Esophagus muscularis mucosa (tissue), 4 donors: Measurements from ENCODE around the gene NAGK. TPM values are rescaled to one million over a fixed set of nuclear protein-coding genes. Genes with fewer than 3 reads are reported as not detected.

Experiments used
- DNase-seq: peaks from one replicate; pipeline ENCODE4 v3.0.0-alpha.2; 2017; ENCODE audit errors: extremely low spot score
- H3K27ac ChIP-seq, 4 donors: fragments of 200-600 bp; sonication (generic); replicated peaks in 1 of 4; 1 replicate in 3 of 4; 2 replicates in 1 of 4; pipeline ENCODE4 v1.5.1; 2016 to 2019; ENCODE audit warnings: mild to moderate bottlenecking in 1 of 4
- H3K27me3 ChIP-seq, 4 donors: fragments of 200-600 bp; sonication (generic); one replicate each; pipeline versions ENCODE4 v1.5.1 to v1.6.0; 2016 to 2019
- H3K36me3 ChIP-seq, 4 donors: fragments of 200-600 bp; sonication (generic); one replicate each; pipeline ENCODE4 v1.5.1; 2016 to 2019
- H3K4me1 ChIP-seq, 4 donors: fragments of 200-600 bp; sonication (generic); one replicate each; pipeline ENCODE4 v1.5.1; 2016 to 2019
- H3K4me3 ChIP-seq, 4 donors: fragments of 200-600 bp; sonication (generic); 1 replicate in 2 of 4; 2 replicates in 2 of 4; pipeline ENCODE4 v1.5.1; 2016 to 2019; ENCODE audit warnings: mild to moderate bottlenecking in 4 of 4, moderate library complexity in 1 of 4
- H3K9me3 ChIP-seq, 4 donors: fragments of 200-600 bp; sonication (generic); 1 replicate in 3 of 4; 2 replicates in 1 of 4; pipeline ENCODE4 v1.5.1; 2016 to 2019
- EP300 ChIP-seq: sonication (generic); formaldehyde crosslinking; IDR thresholded peaks from one replicate; pipeline ENCODE4 v1.6.1; 2017; ENCODE audit warnings: antibody characterized with exemption
- POLR2A ChIP-seq: fragments of 450-650 bp; IDR thresholded peaks from one replicate; pipeline ENCODE4 v1.6.1; 2017; ENCODE audit warnings: antibody characterized with exemption, moderate library complexity, mild to moderate bottlenecking, low read depth
- POLR2AphosphoS5 ChIP-seq, 2 donors: sonication (generic); formaldehyde crosslinking; IDR thresholded peaks; one replicate each; pipeline ENCODE4 v1.6.1; 2017; ENCODE audit warnings: antibody characterized with exemption in 2 of 2
- WGBS: methylation state at CpG from one replicate; pipeline ENCODE4 v1.1.5; 2018; 5-methylcytosine and 5-hydroxymethylcytosine counted together
- intact Hi-C: fragments of 100-400 bp; cut with DNase I; formaldehyde crosslinking; loops from one replicate; pipeline ENCODE4 v1.15.1; 2023
- total RNA-seq, 4 donors: library from RNA; depleted of rRNA; stranded (reverse); fragments of >200 nt; gene quantifications; one replicate each; pipeline versions ENCODE4 v1.1.0 to v1.2.1, GENCODE V29; 2016
- TF ChIP-seq, protein P1 (sequence below), 3 experiments: fragments of 200-600 bp in 2 of 3; fragments of 450-650 bp in 1 of 3; sonication (generic) in 2 of 3; IDR thresholded peaks; one replicate each; pipeline ENCODE4 v1.5.1; 2017 to 2019; ENCODE audit warnings: antibody characterized with exemption in 3 of 3, mild to moderate bottlenecking in 2 of 3, moderate library complexity in 1 of 3

Gene NAGK
- total RNA-seq, 4 donors from 2014 or later: 49.0 to 81.4 (median 65.2) TPM

DNA sequence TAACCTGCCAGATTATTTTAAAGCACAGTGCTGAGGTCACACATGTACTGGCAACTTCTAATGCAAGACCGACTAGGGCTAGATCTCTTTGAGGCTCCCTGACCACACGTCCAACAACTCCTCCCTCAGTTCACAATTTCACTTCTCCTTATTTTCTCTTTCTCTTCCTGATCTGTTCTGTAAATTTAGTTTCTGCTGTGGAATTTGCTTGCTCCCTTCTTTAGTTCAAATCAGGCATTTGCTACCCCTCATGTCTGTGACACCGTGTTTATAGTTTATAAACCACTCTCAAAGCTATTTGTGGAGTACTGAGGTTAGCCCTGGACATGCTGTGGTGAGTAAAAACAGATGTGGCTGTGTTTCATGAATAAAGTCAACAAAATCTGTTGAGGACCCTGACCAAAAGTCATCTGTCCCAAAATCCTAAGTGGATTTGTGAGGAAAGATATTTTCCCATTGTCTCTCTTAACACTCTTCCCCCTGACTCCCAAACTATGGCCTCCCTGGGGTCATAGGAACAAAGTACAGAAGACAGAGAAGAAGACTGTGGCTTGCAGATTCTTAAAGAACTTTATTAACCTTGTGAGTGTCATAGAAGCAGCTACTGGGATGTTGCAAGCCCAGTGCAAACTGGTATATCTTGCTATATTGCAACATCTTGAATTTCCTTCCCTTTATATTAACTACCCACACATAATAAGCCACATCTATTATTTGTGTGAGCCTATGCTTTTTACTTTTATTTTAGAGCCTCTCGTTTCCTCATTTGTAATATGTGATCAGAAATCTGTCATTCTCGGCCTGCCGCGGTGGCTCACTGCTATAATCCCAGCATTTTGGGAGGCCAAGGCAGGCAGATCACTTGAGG is 3.5 kb upstream of the NAGK start:
- TF ChIP-seq EP300 (no peak), POLR2AphosphoS5 (IDR thresholded peaks at IDR 0.05) (peak in 1 of 2 donors; percentile 8), POLR2A (no peak)
- TF ChIP-seq, protein P1, sequence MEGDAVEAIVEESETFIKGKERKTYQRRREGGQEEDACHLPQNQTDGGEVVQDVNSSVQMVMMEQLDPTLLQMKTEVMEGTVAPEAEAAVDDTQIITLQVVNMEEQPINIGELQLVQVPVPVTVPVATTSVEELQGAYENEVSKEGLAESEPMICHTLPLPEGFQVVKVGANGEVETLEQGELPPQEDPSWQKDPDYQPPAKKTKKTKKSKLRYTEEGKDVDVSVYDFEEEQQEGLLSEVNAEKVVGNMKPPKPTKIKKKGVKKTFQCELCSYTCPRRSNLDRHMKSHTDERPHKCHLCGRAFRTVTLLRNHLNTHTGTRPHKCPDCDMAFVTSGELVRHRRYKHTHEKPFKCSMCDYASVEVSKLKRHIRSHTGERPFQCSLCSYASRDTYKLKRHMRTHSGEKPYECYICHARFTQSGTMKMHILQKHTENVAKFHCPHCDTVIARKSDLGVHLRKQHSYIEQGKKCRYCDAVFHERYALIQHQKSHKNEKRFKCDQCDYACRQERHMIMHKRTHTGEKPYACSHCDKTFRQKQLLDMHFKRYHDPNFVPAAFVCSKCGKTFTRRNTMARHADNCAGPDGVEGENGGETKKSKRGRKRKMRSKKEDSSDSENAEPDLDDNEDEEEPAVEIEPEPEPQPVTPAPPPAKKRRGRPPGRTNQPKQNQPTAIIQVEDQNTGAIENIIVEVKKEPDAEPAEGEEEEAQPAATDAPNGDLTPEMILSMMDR (IDR thresholded peaks at IDR 0.05): no peak
- WGBS: 56% methylated on average over 7 of the region's 7 CpGs
- Histone ChIP-seq H3K36me3 (no peaks in the 10 kb centered on the region), H3K27me3 (peaks cover 0 to 19% (median 0%) of the 10 kb centered on the region in 4 donors), H3K9me3 (no peaks in the 10 kb centered on the region), H3K4me3 (no peak overlapping the region), H3K27ac (peak overlapping the region in 2 of 4 donors; percentile 2 to 30), H3K4me1 (peaks cover 17 to 20% (median 19%) of the 10 kb centered on the region in 4 donors)
- DNase-seq: no peak
- intact Hi-C loops: no loop called here

DNA sequence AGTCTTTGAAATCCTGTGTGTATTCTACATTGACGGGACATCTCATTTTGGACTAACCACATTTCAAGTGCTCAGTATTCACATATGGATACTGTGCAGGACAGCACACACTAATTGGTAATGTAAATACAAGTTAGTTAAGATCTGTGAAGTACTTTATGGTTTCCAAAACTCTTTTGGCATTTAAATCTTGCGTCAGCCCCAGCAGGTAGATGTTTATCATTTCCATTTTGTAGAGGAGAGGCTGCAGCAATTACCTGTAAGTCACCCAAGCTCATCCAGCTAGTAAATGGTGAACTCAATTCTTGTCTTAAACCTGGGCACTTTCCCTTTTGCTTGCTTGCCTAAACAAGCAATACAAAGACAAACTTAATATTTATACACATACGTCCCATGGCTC is 1.6 kb upstream of the NAGK start:
- DNase-seq: no peak
- Histone ChIP-seq H3K4me3 (no peak overlapping the region), H3K27ac (no peak overlapping the region), H3K9me3 (no peaks in the 10 kb centered on the region), H3K27me3 (peaks cover 0 to under 1% (median 0%) of the 10 kb centered on the region in 4 donors), H3K4me1 (peaks cover 32 to 38% (median 36%) of the 10 kb centered on the region in 4 donors), H3K36me3 (no peaks in the 10 kb centered on the region)
- intact Hi-C loops: no loop called here
- 85% methylated on average over 3 of the region's 3 CpGs for WGBS
- no peak for TF ChIP-seq POLR2AphosphoS5 (IDR thresholded peaks at IDR 0.05)

DNA sequence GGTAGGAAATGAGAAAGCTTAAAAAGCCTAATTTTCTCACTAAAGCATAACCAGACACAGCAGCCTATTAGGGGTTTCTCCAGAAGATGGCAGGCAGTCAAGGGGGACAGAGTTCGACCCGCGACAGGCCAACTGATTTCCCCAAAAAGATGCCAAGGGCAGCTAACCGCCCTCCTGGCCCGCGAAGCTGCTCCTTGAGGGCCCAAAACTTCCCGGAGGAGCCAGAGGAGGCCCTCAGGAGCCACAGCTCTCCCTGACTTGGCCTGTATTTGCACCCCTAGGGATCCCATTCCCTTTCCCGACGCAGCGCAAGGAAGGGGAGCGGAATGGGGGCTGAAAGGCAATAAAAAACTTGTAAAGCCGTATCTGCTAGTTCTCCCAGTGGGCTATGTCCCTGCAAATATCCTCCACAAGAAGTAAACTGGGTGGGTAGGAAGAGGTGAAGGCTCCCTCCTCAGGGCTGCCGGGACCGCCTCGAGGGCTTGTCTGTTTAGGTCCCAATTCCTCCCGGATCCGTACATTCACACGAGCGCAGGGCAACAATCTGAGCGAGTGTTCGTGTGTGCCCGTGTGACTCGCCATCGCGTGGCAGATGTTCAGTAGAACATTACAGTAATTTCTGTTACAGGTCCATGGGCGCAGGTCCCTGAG is 756 bp upstream of the NAGK start:
- Histone ChIP-seq H3K27ac (peak overlapping the region; percentile 92 to 95 (median 94)), H3K4me3 (peak overlapping the region; percentile 82 to 96 (median 85)), H3K4me1 (peaks cover 32 to 46% (median 39%) of the 10 kb centered on the region in 4 donors), H3K27me3 (no peaks in the 10 kb centered on the region), H3K36me3 (peaks cover 0 to 5% (median 2%) of the 10 kb centered on the region in 4 donors), H3K9me3 (no peaks in the 10 kb centered on the region)
- intact Hi-C loops: no loop called here
- WGBS: 12% methylated on average over 15 of the region's 26 CpGs
- TF ChIP-seq POLR2AphosphoS5 (IDR thresholded peaks at IDR 0.05): no peak
- TF ChIP-seq, protein P1 (IDR thresholded peaks at IDR 0.05): no peak
- DNase-seq: no peak

DNA sequence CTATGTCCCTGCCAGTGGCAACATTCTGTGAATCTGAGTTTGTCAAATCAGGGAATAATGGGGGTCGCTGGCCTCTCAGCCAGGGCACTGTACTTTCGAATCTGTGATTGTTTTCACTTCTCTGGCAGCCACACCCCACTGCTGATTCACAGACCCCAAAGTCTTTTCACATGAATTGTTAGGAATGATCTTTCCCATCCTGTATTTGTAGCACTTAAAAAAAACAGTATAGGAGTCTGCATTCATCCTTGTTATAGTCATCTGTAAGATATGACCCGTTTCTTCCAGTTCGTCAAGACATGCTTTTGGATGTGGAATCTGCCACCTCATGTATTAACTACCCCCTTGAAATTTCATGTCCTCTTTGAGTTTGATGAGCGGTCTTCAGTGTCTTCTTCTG is 928 bp downstream of the NAGK start:
- Histone ChIP-seq H3K9me3 (no peaks in the 10 kb centered on the region), H3K27ac (peak overlapping the region in 2 of 4 donors; percentile 92 to 93), H3K27me3 (no peaks in the 10 kb centered on the region), H3K4me1 (peaks cover 32 to 46% (median 40%) of the 10 kb centered on the region in 4 donors), H3K4me3 (peak overlapping the region; percentile 82 to 96 (median 85)), H3K36me3 (peaks cover 11 to 22% (median 16%) of the 10 kb centered on the region in 4 donors)
- WGBS: 49% methylated on average over 5 of the region's 5 CpGs
- intact Hi-C loops: no loop called here
- DNase-seq: no peak
- no peak for TF ChIP-seq POLR2A
- TF ChIP-seq POLR2AphosphoS5 (IDR thresholded peaks at IDR 0.05): no peak
- TF ChIP-seq EP300: no peak
- TF ChIP-seq, protein P1 (IDR thresholded peaks at IDR 0.05): no peak
